ENCODE results near the gene CLSTN2. TPM values are rescaled to one million over a fixed set of nuclear protein-coding genes. Genes with fewer than 3 reads are reported as not detected.

CLSTN2 gene
- polyA plus RNA-seq, 4 donors: under 0.01 to 1.2 (median 0.84) TPM; not detected in 1

DNA sequence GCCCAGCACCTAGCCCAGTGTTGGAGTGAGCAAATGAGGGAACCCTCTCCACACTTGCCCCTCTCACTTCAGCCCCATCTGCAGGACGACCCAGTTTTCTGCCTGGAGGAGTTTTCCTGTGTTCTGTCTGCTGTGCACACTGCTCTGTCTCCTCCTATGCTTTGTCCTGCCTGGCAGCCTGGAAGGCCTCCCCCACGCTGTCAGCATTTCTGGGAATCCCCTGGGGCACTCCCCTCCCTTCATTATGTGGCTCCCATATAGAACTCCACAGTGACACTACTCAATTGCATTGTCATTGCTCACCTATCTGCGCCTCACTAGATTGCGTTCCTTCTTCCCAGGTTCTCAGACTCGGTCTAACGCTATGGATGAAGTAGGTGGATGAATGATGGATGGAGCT, 13.9 kb downstream of the CLSTN2 start:
- H3K9me3 ChIP-seq (ENCODE audit: control insufficient read depth in 2 of 2, insufficient read depth in 1 of 2, low read depth in 1 of 2, low read length in 1 of 2): no peaks in the 10 kb centered on the region
- H3K27ac ChIP-seq (ENCODE audit: low read depth in 1 of 3, low read length in 2 of 3): no peak overlapping the region
- no peaks in the 10 kb centered on the region for H3K4me1 ChIP-seq (ENCODE audit: control insufficient read depth in 3 of 3, insufficient read depth in 2 of 3, low read depth in 1 of 3, low read length in 2 of 3)
- DNase-seq (no peak), FAIRE-seq (no peak)
- H3K27me3 ChIP-seq (ENCODE audit: control insufficient read depth in 3 of 3, insufficient read depth in 3 of 3, low read length in 3 of 3): no peaks in the 10 kb centered on the region
- 71 to 77% (median 72%) methylated on average over 6 of the region's 6 CpGs for WGBS, 3 donors
- H3K36me3 ChIP-seq (ENCODE audit: control insufficient read depth in 3 of 3, insufficient read depth in 2 of 3, low read depth in 1 of 3, low read length in 3 of 3): no peaks in the 10 kb centered on the region
- H3K4me3 ChIP-seq (ENCODE audit: low read depth in 1 of 3, low read length in 3 of 3): no peak overlapping the region

DNA sequence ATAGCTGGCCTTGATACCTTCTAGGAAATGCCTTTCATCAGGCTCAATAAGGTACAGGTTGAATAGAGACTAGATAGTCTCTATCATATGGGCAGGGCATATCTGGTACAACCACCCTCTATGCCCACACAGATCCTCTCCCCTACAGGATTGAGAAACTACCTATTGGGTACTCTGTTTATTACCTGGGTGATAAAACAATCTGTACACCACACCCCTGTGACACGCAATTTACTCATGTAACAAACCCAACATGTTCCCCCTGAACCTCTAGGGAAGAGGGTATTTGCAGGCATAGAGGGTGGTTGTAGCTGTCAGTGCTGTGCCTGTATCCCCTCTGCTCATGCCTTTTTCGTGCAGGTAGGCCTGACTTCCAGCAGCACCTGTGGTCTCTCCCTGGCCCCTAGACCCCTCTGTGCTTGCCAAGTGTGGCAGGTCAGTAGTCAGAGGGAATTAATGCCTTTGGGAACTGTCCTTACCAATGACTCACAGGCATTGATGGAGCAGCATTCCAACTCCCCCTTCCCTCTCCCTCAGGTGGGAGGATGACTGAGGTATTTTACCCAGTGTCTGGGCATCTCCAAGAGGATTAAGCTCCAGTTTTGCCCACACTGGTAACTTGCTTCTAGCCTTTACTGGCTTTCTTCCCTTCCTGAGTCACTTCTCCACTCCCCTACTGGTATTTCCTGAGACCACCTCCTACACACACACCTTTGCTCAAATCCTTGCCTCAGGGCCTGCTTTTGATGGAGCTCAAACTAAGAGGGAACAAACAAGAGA, 18.3 kb downstream of the CLSTN2 start:
- H3K9me3 ChIP-seq (ENCODE audit: control insufficient read depth in 2 of 2, insufficient read depth in 1 of 2, low read depth in 1 of 2, low read length in 1 of 2): no peaks in the 10 kb centered on the region
- H3K36me3 ChIP-seq (ENCODE audit: control insufficient read depth in 3 of 3, insufficient read depth in 2 of 3, low read depth in 1 of 3, low read length in 3 of 3): no peaks in the 10 kb centered on the region
- H3K27ac ChIP-seq (ENCODE audit: low read depth in 1 of 3, low read length in 2 of 3): no peak overlapping the region
- DNase-seq (no peak), FAIRE-seq (no peak)
- 41 to 62% (median 47%) methylated on average over 2 of the region's 2 CpGs for WGBS, 3 donors
- no peak overlapping the region for H3K4me3 ChIP-seq (ENCODE audit: low read depth in 1 of 3, low read length in 3 of 3)
- H3K4me1 ChIP-seq (ENCODE audit: control insufficient read depth in 3 of 3, insufficient read depth in 2 of 3, low read depth in 1 of 3, low read length in 2 of 3): no peaks in the 10 kb centered on the region
- H3K27me3 ChIP-seq (ENCODE audit: control insufficient read depth in 3 of 3, insufficient read depth in 3 of 3, low read length in 3 of 3): peaks cover 0 to 3% (median 0%) of the 10 kb centered on the region in 3 donors

DNA sequence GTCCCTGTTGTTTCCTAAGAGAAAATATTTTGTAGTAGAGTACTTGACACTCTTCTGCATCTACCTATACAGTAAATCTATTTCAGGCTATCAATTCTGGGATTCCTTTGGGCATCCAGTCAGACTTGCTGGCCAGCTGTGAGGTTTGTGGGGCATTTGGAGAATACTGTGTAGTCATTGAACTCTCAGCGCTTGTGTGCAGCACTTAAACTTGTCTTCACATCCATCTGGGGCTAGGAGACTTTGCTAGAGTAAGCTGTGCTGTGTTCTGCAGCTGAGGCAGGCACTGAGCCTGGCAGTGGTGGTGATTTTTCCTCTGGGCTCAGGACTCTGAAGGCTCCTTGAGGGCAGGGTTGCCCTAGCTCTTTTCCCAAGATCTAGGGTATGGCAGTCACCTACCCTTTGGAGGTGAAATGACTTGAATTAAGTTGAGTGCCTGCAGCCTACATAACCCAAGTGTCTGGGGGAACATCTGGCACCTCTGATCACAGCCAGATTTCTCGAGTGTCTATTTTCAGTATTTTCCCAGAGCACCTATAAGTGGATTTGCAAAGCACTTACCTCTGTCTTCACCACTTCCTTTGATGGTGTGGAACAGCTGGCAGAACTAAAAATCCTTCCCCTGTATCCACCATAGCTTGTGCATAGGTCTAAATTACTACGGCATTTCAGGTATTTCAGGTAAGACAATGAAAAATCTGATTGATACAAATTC, 19.3 kb downstream of the CLSTN2 start:
- no peak for FAIRE-seq
- no peak overlapping the region for H3K4me3 ChIP-seq (ENCODE audit: low read depth in 1 of 3, low read length in 3 of 3)
- H3K27ac ChIP-seq (ENCODE audit: low read depth in 1 of 3, low read length in 2 of 3): no peak overlapping the region
- no peak for DNase-seq
- no peaks in the 10 kb centered on the region for H3K4me1 ChIP-seq (ENCODE audit: control insufficient read depth in 3 of 3, insufficient read depth in 2 of 3, low read depth in 1 of 3, low read length in 2 of 3)
- H3K27me3 ChIP-seq (ENCODE audit: control insufficient read depth in 3 of 3, insufficient read depth in 3 of 3, low read length in 3 of 3): peaks cover 0 to 3% (median 0%) of the 10 kb centered on the region in 3 donors
- H3K36me3 ChIP-seq (ENCODE audit: control insufficient read depth in 3 of 3, insufficient read depth in 2 of 3, low read depth in 1 of 3, low read length in 3 of 3): no peaks in the 10 kb centered on the region
- 80 to 86% (median 82%) methylated on average over 3 of the region's 3 CpGs for WGBS, 3 donors
- H3K9me3 ChIP-seq (ENCODE audit: control insufficient read depth in 2 of 2, insufficient read depth in 1 of 2, low read depth in 1 of 2, low read length in 1 of 2): no peaks in the 10 kb centered on the region

DNA sequence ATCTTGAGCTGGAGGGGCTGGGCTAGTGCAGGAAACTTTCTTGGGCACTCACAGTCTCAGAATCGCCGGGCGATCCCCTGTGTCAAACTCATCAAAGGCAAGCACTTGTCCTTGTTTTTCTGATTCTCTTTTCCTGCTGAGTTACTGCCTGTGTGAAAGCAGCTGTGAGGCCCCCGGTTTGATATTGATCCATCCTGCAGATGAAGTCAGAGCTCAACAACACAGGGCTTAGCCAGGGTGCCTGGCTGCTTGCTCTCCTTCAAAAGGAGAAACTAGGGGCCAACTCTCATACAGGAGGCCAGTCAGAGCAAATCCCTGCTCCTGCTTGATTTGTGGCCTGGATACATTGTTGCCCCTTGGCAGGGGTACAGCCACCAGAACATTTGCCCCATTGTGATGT, 22.9 kb downstream of the CLSTN2 start:
- Histone ChIP-seq H3K36me3 (ENCODE audit: control insufficient read depth in 3 of 3, insufficient read depth in 2 of 3, low read depth in 1 of 3, low read length in 3 of 3) (no peaks in the 10 kb centered on the region), H3K4me3 (ENCODE audit: low read depth in 1 of 3, low read length in 3 of 3) (no peak overlapping the region), H3K27me3 (ENCODE audit: control insufficient read depth in 3 of 3, insufficient read depth in 3 of 3, low read length in 3 of 3) (peaks cover 0 to 3% (median 0%) of the 10 kb centered on the region in 3 donors), H3K27ac (ENCODE audit: low read depth in 1 of 3, low read length in 2 of 3) (no peak overlapping the region), H3K9me3 (ENCODE audit: control insufficient read depth in 2 of 2, insufficient read depth in 1 of 2, low read depth in 1 of 2, low read length in 1 of 2) (no peaks in the 10 kb centered on the region), H3K4me1 (ENCODE audit: control insufficient read depth in 3 of 3, insufficient read depth in 2 of 3, low read depth in 1 of 3, low read length in 2 of 3) (no peaks in the 10 kb centered on the region)
- WGBS, 3 donors: 60 to 80% (median 68%) methylated on average over 4 of the region's 4 CpGs
- no peak for FAIRE-seq
- DNase-seq: no peak

DNA sequence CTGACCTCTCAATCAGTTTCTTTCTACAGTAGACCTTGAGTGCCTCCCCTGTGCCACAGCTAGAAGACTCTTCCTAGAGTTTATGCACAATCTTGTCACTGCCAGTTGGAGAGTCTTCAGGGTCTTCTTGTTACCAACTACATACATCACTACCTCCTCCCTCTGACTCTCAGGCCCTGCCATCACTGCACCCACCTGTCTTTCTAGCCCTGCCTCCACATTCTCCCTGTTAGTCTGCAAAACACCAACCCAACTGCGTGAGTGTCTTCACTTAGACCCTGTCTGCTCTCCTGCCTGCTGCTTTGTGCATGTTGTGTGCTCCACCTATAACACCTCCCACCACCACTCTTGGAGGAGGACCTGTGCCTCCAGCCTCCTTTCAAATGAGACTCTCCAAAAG, 34.4 kb downstream of the CLSTN2 start:
- no peak overlapping the region for H3K27ac ChIP-seq (ENCODE audit: low read depth in 1 of 3, low read length in 2 of 3)
- H3K9me3 ChIP-seq (ENCODE audit: control insufficient read depth in 2 of 2, insufficient read depth in 1 of 2, low read depth in 1 of 2, low read length in 1 of 2): no peaks in the 10 kb centered on the region
- H3K36me3 ChIP-seq (ENCODE audit: control insufficient read depth in 3 of 3, insufficient read depth in 2 of 3, low read depth in 1 of 3, low read length in 3 of 3): no peaks in the 10 kb centered on the region
- H3K27me3 ChIP-seq (ENCODE audit: control insufficient read depth in 3 of 3, insufficient read depth in 3 of 3, low read length in 3 of 3): peaks cover 0 to 2% (median 0%) of the 10 kb centered on the region in 3 donors
- WGBS, 3 donors: 86 to 93% (median 90%) methylated on average over 1 of the region's 1 CpG
- H3K4me1 ChIP-seq (ENCODE audit: control insufficient read depth in 3 of 3, insufficient read depth in 2 of 3, low read depth in 1 of 3, low read length in 2 of 3): no peaks in the 10 kb centered on the region
- FAIRE-seq (no peak), DNase-seq (no peak)
- no peak overlapping the region for H3K4me3 ChIP-seq (ENCODE audit: low read depth in 1 of 3, low read length in 3 of 3)

DNA sequence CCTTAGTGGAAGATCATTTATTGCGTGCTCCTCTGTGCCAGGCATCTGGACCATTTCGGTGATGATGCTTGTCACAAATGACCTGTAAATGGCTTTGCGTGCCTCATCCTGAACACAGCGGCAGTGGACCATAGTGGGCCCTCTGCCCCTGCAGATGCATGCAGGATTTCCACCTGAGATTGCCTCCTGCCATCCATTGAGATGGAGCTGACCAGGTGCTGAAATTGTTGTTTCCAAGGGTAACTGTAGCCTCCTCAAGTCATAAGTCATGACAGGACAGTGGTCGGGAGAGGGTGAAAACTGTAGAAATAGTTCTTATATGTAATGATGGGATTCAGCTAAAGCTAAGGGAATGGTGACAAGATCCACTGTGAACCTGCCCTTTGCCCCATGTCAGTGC, 35.5 kb downstream of the CLSTN2 start:
- DNase-seq: no peak
- Histone ChIP-seq H3K27ac (ENCODE audit: low read depth in 1 of 3, low read length in 2 of 3) (no peak overlapping the region), H3K36me3 (ENCODE audit: control insufficient read depth in 3 of 3, insufficient read depth in 2 of 3, low read depth in 1 of 3, low read length in 3 of 3) (no peaks in the 10 kb centered on the region), H3K27me3 (ENCODE audit: control insufficient read depth in 3 of 3, insufficient read depth in 3 of 3, low read length in 3 of 3) (peaks cover 0 to 2% (median 0%) of the 10 kb centered on the region in 3 donors), H3K9me3 (ENCODE audit: control insufficient read depth in 2 of 2, insufficient read depth in 1 of 2, low read depth in 1 of 2, low read length in 1 of 2) (no peaks in the 10 kb centered on the region), H3K4me1 (ENCODE audit: control insufficient read depth in 3 of 3, insufficient read depth in 2 of 3, low read depth in 1 of 3, low read length in 2 of 3) (no peaks in the 10 kb centered on the region), H3K4me3 (ENCODE audit: low read depth in 1 of 3, low read length in 3 of 3) (no peak overlapping the region)
- 83% methylated on average over 5 of the region's 5 CpGs for WGBS, 3 donors
- no peak for FAIRE-seq

DNA sequence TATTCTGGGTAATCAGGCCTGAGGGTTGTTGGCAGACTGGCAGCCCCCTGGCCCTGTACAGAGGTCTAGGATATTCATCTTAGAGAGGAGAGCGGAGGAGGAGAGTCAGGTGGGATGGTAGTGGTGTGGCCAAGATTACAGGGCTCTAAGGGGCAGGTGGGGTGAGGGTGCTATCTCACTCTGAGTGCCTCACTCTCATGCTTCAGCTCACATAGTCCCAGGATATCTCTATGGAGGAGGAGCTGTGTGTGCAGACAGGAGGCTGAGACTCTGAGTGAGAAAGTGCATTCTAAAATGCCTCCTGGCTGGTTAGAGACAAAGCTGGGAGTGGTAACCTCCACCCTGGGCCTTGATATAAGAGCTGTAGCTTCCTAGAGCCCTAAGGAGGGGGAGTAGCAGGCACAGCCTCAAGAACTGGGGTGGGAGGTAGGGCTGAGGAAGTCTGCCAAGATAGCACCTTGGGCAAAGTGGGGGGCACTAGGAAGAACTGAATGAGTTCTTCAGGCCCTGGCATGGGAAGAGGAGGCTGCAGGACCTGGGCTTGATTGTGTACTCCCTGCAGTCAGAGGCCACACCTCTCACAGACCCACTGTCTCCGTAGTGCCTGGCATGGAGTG, 39.9 kb downstream of the CLSTN2 start:
- 67 to 79% (median 79%) methylated on average over 2 of the region's 2 CpGs for WGBS, 3 donors
- Histone ChIP-seq H3K4me1 (ENCODE audit: control insufficient read depth in 3 of 3, insufficient read depth in 2 of 3, low read depth in 1 of 3, low read length in 2 of 3) (no peaks in the 10 kb centered on the region), H3K9me3 (ENCODE audit: control insufficient read depth in 2 of 2, insufficient read depth in 1 of 2, low read depth in 1 of 2, low read length in 1 of 2) (no peaks in the 10 kb centered on the region), H3K27ac (ENCODE audit: low read depth in 1 of 3, low read length in 2 of 3) (no peak overlapping the region), H3K36me3 (ENCODE audit: control insufficient read depth in 3 of 3, insufficient read depth in 2 of 3, low read depth in 1 of 3, low read length in 3 of 3) (no peaks in the 10 kb centered on the region), H3K27me3 (ENCODE audit: control insufficient read depth in 3 of 3, insufficient read depth in 3 of 3, low read length in 3 of 3) (peaks cover 0 to 2% (median 0%) of the 10 kb centered on the region in 3 donors), H3K4me3 (ENCODE audit: low read depth in 1 of 3, low read length in 3 of 3) (no peak overlapping the region)
- DNase-seq (no peak), FAIRE-seq (no peak)

DNA sequence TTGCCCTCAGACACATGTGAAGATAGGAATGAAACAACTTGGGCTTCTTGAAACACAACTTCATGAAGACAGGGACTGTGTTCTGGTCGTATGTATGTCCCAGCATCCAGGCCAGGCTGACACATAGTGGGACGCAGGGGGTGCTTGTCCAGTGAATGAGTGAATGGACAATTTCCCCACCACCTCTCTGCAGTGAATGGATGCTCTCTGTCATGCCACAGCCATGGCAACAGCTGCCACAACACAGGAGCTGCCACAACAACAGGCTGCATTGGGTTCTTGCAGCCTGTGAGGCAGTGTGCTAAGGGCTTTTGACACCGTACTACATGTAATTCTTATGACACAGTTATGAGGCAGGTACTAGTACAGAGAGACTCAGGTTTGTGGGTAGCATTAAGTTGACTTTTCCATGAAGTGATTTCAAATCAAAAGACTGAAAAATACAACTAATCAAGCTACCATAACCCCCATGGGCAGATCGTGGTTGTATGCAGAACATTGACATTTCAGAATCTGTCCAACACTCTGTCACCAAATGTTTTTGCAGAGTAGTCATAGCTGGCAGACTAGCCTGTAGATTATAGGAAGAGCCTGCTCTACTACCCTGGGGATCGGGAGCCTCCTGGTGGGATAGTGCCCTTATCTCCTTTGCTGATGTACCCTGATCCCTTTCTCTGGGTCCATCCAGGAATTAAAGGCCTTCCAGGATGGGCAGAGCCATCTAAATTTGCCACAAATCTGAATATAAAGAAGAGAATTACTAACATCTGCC, 40.8 kb downstream of the CLSTN2 start:
- no peaks in the 10 kb centered on the region for H3K4me1 ChIP-seq (ENCODE audit: control insufficient read depth in 3 of 3, insufficient read depth in 2 of 3, low read depth in 1 of 3, low read length in 2 of 3)
- FAIRE-seq: no peak
- 60 to 72% (median 70%) methylated on average over 5 of the region's 5 CpGs for WGBS, 3 donors
- no peaks in the 10 kb centered on the region for H3K27me3 ChIP-seq (ENCODE audit: control insufficient read depth in 3 of 3, insufficient read depth in 3 of 3, low read length in 3 of 3)
- no peaks in the 10 kb centered on the region for H3K36me3 ChIP-seq (ENCODE audit: control insufficient read depth in 3 of 3, insufficient read depth in 2 of 3, low read depth in 1 of 3, low read length in 3 of 3)
- no peaks in the 10 kb centered on the region for H3K9me3 ChIP-seq (ENCODE audit: control insufficient read depth in 2 of 2, insufficient read depth in 1 of 2, low read depth in 1 of 2, low read length in 1 of 2)
- no peak overlapping the region for H3K27ac ChIP-seq (ENCODE audit: low read depth in 1 of 3, low read length in 2 of 3)
- no peak for DNase-seq
- no peak overlapping the region for H3K4me3 ChIP-seq (ENCODE audit: low read depth in 1 of 3, low read length in 3 of 3)
